ENCODE results near the gene CENPL. TPM values are rescaled to one million over a fixed set of nuclear protein-coding genes. Genes with fewer than 3 reads are reported as not detected.
"Not testable (repeated sequence)": the region's sequence is repeated elsewhere in the genome, so short reads cannot be mapped to it uniquely, and the experiment has no call there.

Gene CENPL
- total RNA-seq, 1 donor from 2014 or later = 24.8 TPM

DNA sequence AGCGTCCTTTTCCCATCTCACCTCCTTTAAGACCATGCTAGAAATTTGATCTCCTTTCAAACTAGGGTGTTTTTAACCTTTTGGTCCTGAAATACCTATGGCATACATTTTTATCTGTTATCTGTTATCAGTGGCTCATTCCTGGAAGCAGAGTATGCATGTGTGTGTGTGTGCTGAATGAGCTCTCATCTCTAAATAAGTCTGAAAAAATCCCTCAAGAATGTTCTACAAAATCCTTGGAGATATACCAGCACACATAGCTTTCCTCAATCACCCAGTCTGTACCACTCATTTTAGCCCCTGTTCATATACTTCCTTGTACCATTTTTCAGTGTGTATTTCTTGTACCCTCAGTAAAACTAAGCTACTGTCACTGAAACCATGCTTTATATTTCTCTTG, 6.2 kb downstream of the CENPL start:
- H3K9me3 Mint-ChIP-seq = peaks cover 14% of the 10 kb centered on the region
- TF ChIP-seq, protein P1, sequence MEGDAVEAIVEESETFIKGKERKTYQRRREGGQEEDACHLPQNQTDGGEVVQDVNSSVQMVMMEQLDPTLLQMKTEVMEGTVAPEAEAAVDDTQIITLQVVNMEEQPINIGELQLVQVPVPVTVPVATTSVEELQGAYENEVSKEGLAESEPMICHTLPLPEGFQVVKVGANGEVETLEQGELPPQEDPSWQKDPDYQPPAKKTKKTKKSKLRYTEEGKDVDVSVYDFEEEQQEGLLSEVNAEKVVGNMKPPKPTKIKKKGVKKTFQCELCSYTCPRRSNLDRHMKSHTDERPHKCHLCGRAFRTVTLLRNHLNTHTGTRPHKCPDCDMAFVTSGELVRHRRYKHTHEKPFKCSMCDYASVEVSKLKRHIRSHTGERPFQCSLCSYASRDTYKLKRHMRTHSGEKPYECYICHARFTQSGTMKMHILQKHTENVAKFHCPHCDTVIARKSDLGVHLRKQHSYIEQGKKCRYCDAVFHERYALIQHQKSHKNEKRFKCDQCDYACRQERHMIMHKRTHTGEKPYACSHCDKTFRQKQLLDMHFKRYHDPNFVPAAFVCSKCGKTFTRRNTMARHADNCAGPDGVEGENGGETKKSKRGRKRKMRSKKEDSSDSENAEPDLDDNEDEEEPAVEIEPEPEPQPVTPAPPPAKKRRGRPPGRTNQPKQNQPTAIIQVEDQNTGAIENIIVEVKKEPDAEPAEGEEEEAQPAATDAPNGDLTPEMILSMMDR (conservative IDR thresholded peaks at IDR 0.05) = no peak
- peaks cover 37% of the 10 kb centered on the region for H3K36me3 Mint-ChIP-seq (ENCODE audit: low read depth)
- H3K27ac Mint-ChIP-seq (ENCODE audit: unreplicated experiment) = no peak overlapping the region
- no peaks in the 10 kb centered on the region for H3K27me3 Mint-ChIP-seq (ENCODE audit: low read depth)
- DNase-seq (ENCODE audit: low read depth, low spot score) = no peak
- no peak overlapping the region for H3K4me3 Mint-ChIP-seq
- peaks cover 26% of the 10 kb centered on the region for H3K4me1 Mint-ChIP-seq

DNA sequence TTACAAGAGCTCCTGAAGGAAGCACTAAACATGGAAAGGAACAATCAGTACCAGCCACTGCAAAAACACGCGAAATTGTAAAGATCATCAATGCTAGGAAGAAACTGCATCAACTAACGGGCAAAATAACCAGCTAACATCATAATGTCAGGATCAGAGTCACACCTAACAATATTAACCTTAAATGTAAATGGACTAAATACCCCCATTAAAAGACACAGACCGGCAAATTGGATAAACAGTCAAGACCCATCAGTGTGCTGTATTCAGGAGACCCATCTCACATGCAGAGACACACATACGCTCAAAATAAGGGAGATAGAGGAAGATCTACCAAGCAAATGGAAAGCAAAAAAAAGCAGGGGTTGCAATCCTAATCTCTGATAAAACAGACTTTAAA, 11.0 kb downstream of the CENPL start:
- peaks cover 20% of the 10 kb centered on the region for H3K9me3 Mint-ChIP-seq
- H3K36me3 Mint-ChIP-seq (ENCODE audit: low read depth) = peaks cover 59% of the 10 kb centered on the region
- not testable (repeated sequence) for H3K4me3 Mint-ChIP-seq; DNase-seq (ENCODE audit: low read depth, low spot score); H3K27ac Mint-ChIP-seq (ENCODE audit: unreplicated experiment); H3K27me3 Mint-ChIP-seq (ENCODE audit: low read depth); H3K4me1 Mint-ChIP-seq

DNA sequence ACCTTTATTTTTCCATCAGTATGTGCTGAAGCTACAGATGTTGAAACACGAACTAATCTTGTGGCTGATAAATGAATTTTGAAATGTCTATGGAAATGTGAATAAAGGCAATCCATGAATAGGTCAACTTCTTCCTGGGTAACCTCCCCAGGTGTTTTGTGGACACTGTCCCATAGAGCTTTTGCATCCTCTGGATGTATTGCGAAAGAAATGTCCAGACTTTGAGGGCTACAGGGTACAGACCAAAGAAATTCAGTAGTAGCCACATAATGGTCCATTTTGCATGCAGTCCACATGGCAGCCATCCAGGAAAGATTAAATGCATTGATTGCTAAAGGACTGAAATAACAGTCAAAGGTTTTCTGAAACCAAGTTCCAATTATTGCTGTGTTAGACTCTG, 21.7 kb downstream of the CENPL start:
- no peak for DNase-seq (ENCODE audit: low read depth, low spot score)
- Mint-ChIP-seq H3K4me3 (no peak overlapping the region), H3K27me3 (ENCODE audit: low read depth) (no peaks in the 10 kb centered on the region), H3K36me3 (ENCODE audit: low read depth) (peaks cover 6% of the 10 kb centered on the region), H3K4me1 (no peaks in the 10 kb centered on the region), H3K9me3 (no peaks in the 10 kb centered on the region), H3K27ac (ENCODE audit: unreplicated experiment) (no peak overlapping the region)
- TF ChIP-seq, protein P1 (conservative IDR thresholded peaks at IDR 0.05) = no peak

DNA sequence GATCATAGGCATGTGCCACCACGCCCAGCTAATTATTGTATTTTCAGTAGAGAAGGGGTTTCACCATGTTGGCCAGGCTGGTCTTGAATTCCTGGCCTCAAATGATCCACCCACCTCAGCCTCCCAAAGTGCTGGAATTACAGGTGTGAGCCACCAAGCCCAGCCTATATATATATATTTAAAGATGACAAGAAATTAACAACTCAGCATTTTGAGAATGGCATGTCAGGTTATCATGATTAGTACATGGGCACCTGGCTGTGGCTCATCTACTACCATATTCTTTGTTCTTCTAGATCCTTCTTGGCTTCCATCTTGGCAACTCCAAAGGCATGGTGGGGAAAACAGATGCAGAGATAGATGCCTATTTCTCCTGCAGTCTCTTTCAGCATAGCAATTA, 24.7 kb downstream of the CENPL start:
- peaks cover 15% of the 10 kb centered on the region for H3K36me3 Mint-ChIP-seq (ENCODE audit: low read depth)
- not testable (repeated sequence) for H3K4me1 Mint-ChIP-seq; DNase-seq (ENCODE audit: low read depth, low spot score); H3K9me3 Mint-ChIP-seq; H3K27me3 Mint-ChIP-seq (ENCODE audit: low read depth); H3K27ac Mint-ChIP-seq (ENCODE audit: unreplicated experiment); H3K4me3 Mint-ChIP-seq

- no peaks in the 10 kb centered on the region for H3K27me3 Mint-ChIP-seq (ENCODE audit: low read depth)
These were observed 26.6 kb downstream of the CENPL start for GRCh38 chr1:173798078-173798477.

DNA sequence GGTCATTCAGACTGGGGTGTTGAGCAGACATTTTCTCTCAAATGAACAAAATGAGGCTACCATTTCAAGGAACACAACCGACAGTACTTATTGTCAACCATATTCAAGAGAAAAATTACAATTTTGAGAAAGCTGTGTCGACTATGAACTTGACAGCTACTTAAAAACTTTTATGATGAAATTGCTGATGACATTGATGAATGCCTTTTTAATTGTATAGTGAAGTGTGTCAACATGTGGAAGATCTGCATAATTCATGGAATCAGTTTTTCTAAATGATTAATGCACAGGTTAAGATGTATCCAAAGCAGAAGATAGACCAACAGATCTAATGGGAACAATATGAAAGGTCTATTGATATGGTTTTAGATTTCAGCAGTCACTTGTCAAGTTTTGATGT, 34.8 kb downstream of the CENPL start:
- no peak overlapping the region for H3K27ac Mint-ChIP-seq (ENCODE audit: unreplicated experiment)
- TF ChIP-seq, protein P1 (conservative IDR thresholded peaks at IDR 0.05) = no peak
- H3K9me3 Mint-ChIP-seq = no peaks in the 10 kb centered on the region
- DNase-seq (ENCODE audit: low read depth, low spot score) = no peak
- no peaks in the 10 kb centered on the region for H3K4me1 Mint-ChIP-seq
- no peaks in the 10 kb centered on the region for H3K27me3 Mint-ChIP-seq (ENCODE audit: low read depth)
- peaks cover 11% of the 10 kb centered on the region for H3K36me3 Mint-ChIP-seq (ENCODE audit: low read depth)
- no peak overlapping the region for H3K4me3 Mint-ChIP-seq

More at GRCh38 chr1:173798078-173798477, 26.6 kb downstream of the CENPL start:
- TF ChIP-seq, protein P1 (conservative IDR thresholded peaks at IDR 0.05) = no peak
- no peak overlapping the region for H3K27ac Mint-ChIP-seq (ENCODE audit: unreplicated experiment)
- DNase-seq (ENCODE audit: low read depth, low spot score) = no peak
- no peaks in the 10 kb centered on the region for H3K4me1 Mint-ChIP-seq
- peaks cover 21% of the 10 kb centered on the region for H3K36me3 Mint-ChIP-seq (ENCODE audit: low read depth)
- no peaks in the 10 kb centered on the region for H3K9me3 Mint-ChIP-seq
- H3K4me3 Mint-ChIP-seq = no peak overlapping the region

GRCh38 chr1:173784997-173785396, 39.7 kb downstream of the CENPL start:
- Mint-ChIP-seq H3K9me3 (no peaks in the 10 kb centered on the region), H3K27me3 (ENCODE audit: low read depth) (no peaks in the 10 kb centered on the region), H3K4me3 (no peak overlapping the region), H3K4me1 (no peaks in the 10 kb centered on the region), H3K36me3 (ENCODE audit: low read depth) (peaks cover 16% of the 10 kb centered on the region), H3K27ac (ENCODE audit: unreplicated experiment) (no peak overlapping the region)
- TF ChIP-seq, protein P1 (conservative IDR thresholded peaks at IDR 0.05) = no peak
- DNase-seq (ENCODE audit: low read depth, low spot score) = no peak

All from neural crest cell (in vitro differentiated cells).